ENCODE results near the gene SLC36A2.

Gene SLC36A2

GRCh38 chr5:151284392-151284967 lies 62.9 kb downstream of the SLC36A2 start:
- Histone ChIP-seq H3K4me2 (ENCODE audit: low read length) (no peak overlapping the region), H3K9ac (no peak overlapping the region), H2AFZ (no peak overlapping the region), H3K27me3 (ENCODE audit: control insufficient read depth, insufficient read depth, low read length) (no peaks in the 10 kb centered on the region), H3K9me3 (ENCODE audit: control insufficient read depth, low read length) (no peaks in the 10 kb centered on the region), H3K79me2 (no peaks in the 10 kb centered on the region), H3K4me3 (ENCODE audit: low read depth, low read length) (no peak overlapping the region), H3K4me1 (no peaks in the 10 kb centered on the region), H3K36me3 (ENCODE audit: control insufficient read depth, insufficient read depth, low read length) (no peaks in the 10 kb centered on the region), H3K27ac (no peak overlapping the region)
- TF ChIP-seq CTCF (IDR thresholded peaks at IDR 0.05), result no peak

GRCh38 chr5:151283120-151283825 lies 64.1 kb downstream of the SLC36A2 start:
- Histone ChIP-seq H3K79me2 (no peaks in the 10 kb centered on the region), H3K36me3 (ENCODE audit: control insufficient read depth, insufficient read depth, low read length) (no peaks in the 10 kb centered on the region), H3K4me2 (ENCODE audit: low read length) (no peak overlapping the region), H2AFZ (no peak overlapping the region), H3K27me3 (ENCODE audit: control insufficient read depth, insufficient read depth, low read length) (no peaks in the 10 kb centered on the region), H3K4me1 (no peaks in the 10 kb centered on the region), H3K9me3 (ENCODE audit: control insufficient read depth, low read length) (no peaks in the 10 kb centered on the region), H3K27ac (no peak overlapping the region), H3K9ac (no peak overlapping the region), H3K4me3 (ENCODE audit: low read depth, low read length) (no peak overlapping the region)
- TF ChIP-seq CTCF (IDR thresholded peaks at IDR 0.05), result no peak

- no peak overlapping the region for H3K27ac ChIP-seq
- H3K9ac ChIP-seq, result no peak overlapping the region
- H3K79me2 ChIP-seq, result no peaks in the 10 kb centered on the region
- H3K4me2 ChIP-seq (ENCODE audit: low read length), result no peak overlapping the region
- no peak overlapping the region for H3K4me3 ChIP-seq (ENCODE audit: low read depth, low read length)
- no peak overlapping the region for H2AFZ ChIP-seq
- TF ChIP-seq CTCF (IDR thresholded peaks at IDR 0.05), result no peak
- H3K4me1 ChIP-seq, result no peaks in the 10 kb centered on the region
- H3K9me3 ChIP-seq (ENCODE audit: control insufficient read depth, low read length), result no peaks in the 10 kb centered on the region
- H3K27me3 ChIP-seq (ENCODE audit: control insufficient read depth, insufficient read depth, low read length), result no peaks in the 10 kb centered on the region
- no peaks in the 10 kb centered on the region for H3K36me3 ChIP-seq (ENCODE audit: control insufficient read depth, insufficient read depth, low read length)
These were observed 66.2 kb downstream of the SLC36A2 start for GRCh38 chr5:151281001-151281639.

GRCh38 chr5:151280443-151280842 lies 66.9 kb downstream of the SLC36A2 start:
- no peak for TF ChIP-seq CTCF (IDR thresholded peaks at IDR 0.05)
- no peak overlapping the region for H3K4me2 ChIP-seq (ENCODE audit: low read length)

More at GRCh38 chr5:151280443-151280842, 66.9 kb downstream of the SLC36A2 start:
- Histone ChIP-seq H3K4me3 (ENCODE audit: low read depth, low read length) (no peak overlapping the region), H3K36me3 (ENCODE audit: control insufficient read depth, insufficient read depth, low read length) (no peaks in the 10 kb centered on the region), H3K9ac (no peak overlapping the region), H2AFZ (no peak overlapping the region), H3K4me1 (no peaks in the 10 kb centered on the region), H3K27ac (no peak overlapping the region), H3K79me2 (no peaks in the 10 kb centered on the region), H3K27me3 (ENCODE audit: control insufficient read depth, insufficient read depth, low read length) (no peaks in the 10 kb centered on the region), H3K9me3 (ENCODE audit: control insufficient read depth, low read length) (no peaks in the 10 kb centered on the region)

Measured in parathyroid adenoma (tissue), 2 donors.